ENCODE results near the gene NOC4L. TPM values are rescaled to one million over a fixed set of nuclear protein-coding genes. Genes with fewer than 3 reads are reported as not detected.

The NOC4L gene
- total RNA-seq, 1 donor from 2014 or later = 16.5 TPM

DNA sequence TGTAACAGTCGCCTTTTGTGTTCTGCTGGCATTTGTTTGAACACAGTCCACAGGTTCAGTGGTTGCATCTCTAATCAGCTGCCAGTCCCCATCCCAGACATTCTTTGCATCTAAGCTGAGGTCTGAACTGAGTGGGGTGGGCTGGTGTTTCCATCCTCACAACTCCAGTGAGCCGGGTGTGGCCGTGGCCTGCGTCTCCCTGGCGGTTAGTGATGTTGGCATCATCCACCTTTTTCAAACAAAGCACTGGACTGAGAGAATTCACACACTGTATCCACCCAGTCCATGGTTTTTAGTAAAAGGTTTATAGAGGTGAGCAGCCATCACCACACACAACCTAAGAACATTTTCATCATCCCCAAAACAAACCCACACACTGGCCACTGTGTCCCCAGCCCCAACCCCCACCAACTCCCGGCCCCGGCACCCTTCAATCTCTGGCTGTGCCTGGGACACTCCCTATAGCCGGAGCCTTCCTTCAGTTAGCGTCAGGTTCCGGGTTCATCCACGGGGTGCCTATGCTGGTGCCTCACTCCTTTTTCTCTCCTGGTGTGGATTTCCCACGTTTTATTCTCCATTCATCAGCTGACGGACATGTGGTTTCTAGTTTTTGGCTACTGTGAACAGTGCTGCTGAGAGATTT, 6.7 kb upstream of the NOC4L start:
- H3K36me3 Mint-ChIP-seq (ENCODE audit: low read depth, unreplicated experiment) = peaks cover 4% of the 10 kb centered on the region
- peaks cover 5% of the 10 kb centered on the region for H3K36me3 ChIP-seq (ENCODE audit: insufficient read depth, low read length)
- H3K79me2 ChIP-seq (ENCODE audit: insufficient read depth, low read length) = peaks cover 10% of the 10 kb centered on the region
- no peak overlapping the region for H3K4me2 ChIP-seq (ENCODE audit: low read length)
- FAIRE-seq = no peak
- peaks cover 5% of the 10 kb centered on the region for H3K4me1 ChIP-seq (ENCODE audit: insufficient read depth, low read length)
- H3K4me1 Mint-ChIP-seq (ENCODE audit: low read depth, unreplicated experiment) = peaks cover 9% of the 10 kb centered on the region
- peak overlapping the region; percentile 66 for H3K27ac Mint-ChIP-seq (ENCODE audit: unreplicated experiment)
- no peaks in the 10 kb centered on the region for H3K27me3 Mint-ChIP-seq (ENCODE audit: low read depth, unreplicated experiment)
- H3K9ac ChIP-seq (ENCODE audit: low read length) = peak overlapping the region; percentile 11
- no peaks in the 10 kb centered on the region for H3K9me3 ChIP-seq (ENCODE audit: insufficient read depth, low read depth, low read length)
- TF ChIP-seq, protein P1, sequence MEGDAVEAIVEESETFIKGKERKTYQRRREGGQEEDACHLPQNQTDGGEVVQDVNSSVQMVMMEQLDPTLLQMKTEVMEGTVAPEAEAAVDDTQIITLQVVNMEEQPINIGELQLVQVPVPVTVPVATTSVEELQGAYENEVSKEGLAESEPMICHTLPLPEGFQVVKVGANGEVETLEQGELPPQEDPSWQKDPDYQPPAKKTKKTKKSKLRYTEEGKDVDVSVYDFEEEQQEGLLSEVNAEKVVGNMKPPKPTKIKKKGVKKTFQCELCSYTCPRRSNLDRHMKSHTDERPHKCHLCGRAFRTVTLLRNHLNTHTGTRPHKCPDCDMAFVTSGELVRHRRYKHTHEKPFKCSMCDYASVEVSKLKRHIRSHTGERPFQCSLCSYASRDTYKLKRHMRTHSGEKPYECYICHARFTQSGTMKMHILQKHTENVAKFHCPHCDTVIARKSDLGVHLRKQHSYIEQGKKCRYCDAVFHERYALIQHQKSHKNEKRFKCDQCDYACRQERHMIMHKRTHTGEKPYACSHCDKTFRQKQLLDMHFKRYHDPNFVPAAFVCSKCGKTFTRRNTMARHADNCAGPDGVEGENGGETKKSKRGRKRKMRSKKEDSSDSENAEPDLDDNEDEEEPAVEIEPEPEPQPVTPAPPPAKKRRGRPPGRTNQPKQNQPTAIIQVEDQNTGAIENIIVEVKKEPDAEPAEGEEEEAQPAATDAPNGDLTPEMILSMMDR (IDR thresholded peaks at IDR 0.05; ENCODE audit: insufficient read depth, low read depth, low read length) = no peak
- no peak for TF ChIP-seq EZH2 (IDR thresholded peaks at IDR 0.05; ENCODE audit: insufficient read depth, low read length)
- no peak for DNase-seq (ENCODE audit: low read depth)
- H3K4me3 Mint-ChIP-seq (ENCODE audit: unreplicated experiment) = no peak overlapping the region
- no peak overlapping the region for H3K4me3 ChIP-seq (ENCODE audit: insufficient read depth, low read depth, low read length)
- H2AFZ ChIP-seq (ENCODE audit: low read depth, low read length) = no peak overlapping the region
- H3K27me3 ChIP-seq (ENCODE audit: insufficient read depth, low read length) = no peaks in the 10 kb centered on the region
- no peaks in the 10 kb centered on the region for H3K9me3 Mint-ChIP-seq (ENCODE audit: unreplicated experiment)
- H3K27ac ChIP-seq (ENCODE audit: low read depth, low read length) = no peak overlapping the region
- H4K20me1 ChIP-seq (ENCODE audit: insufficient read depth, low read length) = peaks cover 9% of the 10 kb centered on the region

DNA sequence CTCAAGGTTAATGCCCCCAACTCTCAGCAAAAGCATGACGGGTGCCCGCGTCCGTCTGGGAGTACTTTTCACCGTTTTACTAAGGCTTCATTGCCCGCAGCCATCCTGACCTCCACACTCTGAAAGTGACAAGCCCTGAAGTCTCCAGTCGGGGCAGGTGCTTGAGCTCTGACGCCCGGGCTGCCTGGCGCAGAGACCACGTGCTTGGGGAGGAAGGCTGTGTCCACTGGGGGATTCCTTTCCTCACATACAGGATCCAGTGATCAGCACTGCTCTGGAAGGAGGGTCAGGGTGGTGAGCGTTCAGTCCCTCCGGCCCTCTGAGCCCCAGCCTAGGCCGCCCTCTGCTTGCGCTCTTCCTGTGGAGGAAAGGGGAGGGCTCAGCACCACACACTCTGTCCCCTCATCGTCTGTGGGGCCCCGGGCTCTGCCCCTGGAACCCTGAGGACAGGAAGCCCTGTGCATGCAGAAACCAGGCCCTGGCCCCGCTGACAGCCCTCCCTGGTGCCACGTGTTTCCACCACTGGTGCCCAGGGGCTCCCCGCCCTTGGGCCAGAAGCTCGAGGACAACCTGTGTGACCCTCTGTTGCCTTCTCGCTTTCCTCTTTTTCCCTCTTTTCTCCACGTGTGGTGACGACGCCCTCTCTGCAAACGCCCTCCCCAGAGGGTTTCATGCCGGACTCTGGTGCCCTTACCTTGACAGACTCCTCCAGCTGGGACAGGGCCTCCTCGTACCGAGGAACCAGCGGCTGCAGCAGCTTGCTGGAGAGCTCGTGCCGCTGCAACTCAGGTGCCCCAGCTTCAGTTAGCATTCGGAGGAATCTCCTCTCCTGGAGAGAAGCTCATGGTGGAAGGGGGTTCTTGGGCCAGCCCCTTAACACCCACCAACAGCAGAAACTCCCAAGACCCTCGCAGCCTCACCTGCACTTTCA, 5.1 kb upstream of the NOC4L start:
- H3K4me1 ChIP-seq (ENCODE audit: insufficient read depth, low read length) = peaks cover 13% of the 10 kb centered on the region
- no peak overlapping the region for H3K4me3 ChIP-seq (ENCODE audit: insufficient read depth, low read depth, low read length)
- peaks cover 4% of the 10 kb centered on the region for H3K36me3 Mint-ChIP-seq (ENCODE audit: low read depth, unreplicated experiment)
- no peak overlapping the region for H3K4me2 ChIP-seq (ENCODE audit: low read length)
- FAIRE-seq = no peak
- no peak overlapping the region for H3K9ac ChIP-seq (ENCODE audit: low read length)
- H3K79me2 ChIP-seq (ENCODE audit: insufficient read depth, low read length) = peaks cover 21% of the 10 kb centered on the region
- no peaks in the 10 kb centered on the region for H3K27me3 ChIP-seq (ENCODE audit: insufficient read depth, low read length)
- H3K27ac ChIP-seq (ENCODE audit: low read depth, low read length) = no peak overlapping the region
- H3K4me3 Mint-ChIP-seq (ENCODE audit: unreplicated experiment) = no peak overlapping the region
- TF ChIP-seq EZH2 (IDR thresholded peaks at IDR 0.05; ENCODE audit: insufficient read depth, low read length) = no peak
- TF ChIP-seq, protein P1 (IDR thresholded peaks at IDR 0.05; ENCODE audit: insufficient read depth, low read depth, low read length) = no peak
- no peaks in the 10 kb centered on the region for H3K9me3 ChIP-seq (ENCODE audit: insufficient read depth, low read depth, low read length)
- H3K4me1 Mint-ChIP-seq (ENCODE audit: low read depth, unreplicated experiment) = peaks cover 11% of the 10 kb centered on the region
- no peak overlapping the region for H2AFZ ChIP-seq (ENCODE audit: low read depth, low read length)
- DNase-seq (ENCODE audit: low read depth) = no peak
- peak overlapping the region; percentile 41 for H3K27ac Mint-ChIP-seq (ENCODE audit: unreplicated experiment)
- H3K36me3 ChIP-seq (ENCODE audit: insufficient read depth, low read length) = peaks cover 5% of the 10 kb centered on the region
- no peaks in the 10 kb centered on the region for H3K27me3 Mint-ChIP-seq (ENCODE audit: low read depth, unreplicated experiment)
- H4K20me1 ChIP-seq (ENCODE audit: insufficient read depth, low read length) = peaks cover 17% of the 10 kb centered on the region
- H3K9me3 Mint-ChIP-seq (ENCODE audit: unreplicated experiment) = no peaks in the 10 kb centered on the region
